ENCODE data around the gene NPLOC4. TPM values are rescaled to one million over a fixed set of nuclear protein-coding genes. Genes with fewer than 3 reads are reported as not detected.

Gene NPLOC4
- total RNA-seq, 4 donors from 2014 or later, result 45.8 to 98.5 (median 58.1) TPM

DNA sequence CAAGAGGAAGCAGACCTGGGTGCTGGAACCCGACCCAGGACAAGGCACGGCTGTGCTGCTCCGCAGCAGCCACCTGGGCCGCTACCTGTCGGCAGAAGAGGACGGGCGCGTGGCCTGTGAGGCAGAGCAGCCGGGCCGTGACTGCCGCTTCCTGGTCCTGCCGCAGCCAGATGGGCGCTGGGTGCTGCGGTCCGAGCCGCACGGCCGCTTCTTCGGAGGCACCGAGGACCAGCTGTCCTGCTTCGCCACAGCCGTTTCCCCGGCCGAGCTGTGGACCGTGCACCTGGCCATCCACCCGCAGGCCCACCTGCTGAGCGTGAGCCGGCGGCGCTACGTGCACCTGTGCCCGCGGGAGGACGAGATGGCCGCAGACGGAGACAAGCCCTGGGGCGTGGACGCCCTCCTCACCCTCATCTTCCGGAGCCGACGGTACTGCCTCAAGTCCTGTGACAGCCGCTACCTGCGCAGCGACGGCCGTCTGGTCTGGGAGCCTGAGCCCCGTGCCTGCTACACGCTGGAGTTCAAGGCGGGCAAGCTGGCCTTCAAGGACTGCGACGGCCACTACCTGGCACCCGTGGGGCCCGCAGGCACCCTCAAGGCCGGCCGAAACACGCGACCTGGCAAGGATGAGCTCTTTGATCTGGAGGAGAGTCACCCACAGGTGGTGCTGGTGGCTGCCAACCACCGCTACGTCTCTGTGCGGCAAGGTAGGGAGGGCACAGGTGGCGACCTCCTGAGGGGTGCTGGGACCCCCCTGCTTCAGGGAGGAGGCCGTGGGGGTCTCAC lies 108.1 kb downstream of the NPLOC4 start:
- no peaks in the 10 kb centered on the region for H3K27me3 ChIP-seq
- peak in 1 of 2 donors; percentile 51 for DNase-seq
- no peaks in the 10 kb centered on the region for H3K36me3 ChIP-seq
- no peaks in the 10 kb centered on the region for H3K9me3 ChIP-seq
- no peak for TF ChIP-seq POLR2A (IDR thresholded peaks at IDR 0.05)
- TF ChIP-seq, protein P1, sequence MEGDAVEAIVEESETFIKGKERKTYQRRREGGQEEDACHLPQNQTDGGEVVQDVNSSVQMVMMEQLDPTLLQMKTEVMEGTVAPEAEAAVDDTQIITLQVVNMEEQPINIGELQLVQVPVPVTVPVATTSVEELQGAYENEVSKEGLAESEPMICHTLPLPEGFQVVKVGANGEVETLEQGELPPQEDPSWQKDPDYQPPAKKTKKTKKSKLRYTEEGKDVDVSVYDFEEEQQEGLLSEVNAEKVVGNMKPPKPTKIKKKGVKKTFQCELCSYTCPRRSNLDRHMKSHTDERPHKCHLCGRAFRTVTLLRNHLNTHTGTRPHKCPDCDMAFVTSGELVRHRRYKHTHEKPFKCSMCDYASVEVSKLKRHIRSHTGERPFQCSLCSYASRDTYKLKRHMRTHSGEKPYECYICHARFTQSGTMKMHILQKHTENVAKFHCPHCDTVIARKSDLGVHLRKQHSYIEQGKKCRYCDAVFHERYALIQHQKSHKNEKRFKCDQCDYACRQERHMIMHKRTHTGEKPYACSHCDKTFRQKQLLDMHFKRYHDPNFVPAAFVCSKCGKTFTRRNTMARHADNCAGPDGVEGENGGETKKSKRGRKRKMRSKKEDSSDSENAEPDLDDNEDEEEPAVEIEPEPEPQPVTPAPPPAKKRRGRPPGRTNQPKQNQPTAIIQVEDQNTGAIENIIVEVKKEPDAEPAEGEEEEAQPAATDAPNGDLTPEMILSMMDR (IDR thresholded peaks at IDR 0.05), result no peak
- H3K4me1 ChIP-seq, result peaks cover 35 to 55% of the 10 kb centered on the region in 2 donors
- H3K4me3 ChIP-seq (replicated peaks in 1 of 3), result no peak overlapping the region
- intact Hi-C loops (cut with DNase I), result no loop called here
- WGBS, 2 donors, result 86 to 94% methylated on average over 28 to 30 of the region's 62 CpGs
- H3K27ac ChIP-seq, result peak overlapping the region in 1 of 3 donors; percentile 81

DNA sequence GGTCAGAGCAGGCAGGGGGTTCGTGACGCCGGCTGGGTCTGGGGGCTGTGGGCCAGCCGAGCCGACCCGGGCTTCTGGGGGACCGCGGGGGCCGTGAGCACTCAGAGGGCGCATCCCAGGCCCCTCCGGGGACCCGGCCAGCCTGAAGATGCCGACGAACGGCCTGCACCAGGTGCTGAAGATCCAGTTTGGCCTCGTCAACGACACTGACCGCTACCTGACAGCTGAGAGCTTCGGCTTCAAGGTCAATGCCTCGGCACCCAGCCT lies 108.6 kb downstream of the NPLOC4 start:
- intact Hi-C loops (cut with DNase I), result no loop called here
- DNase-seq, result no peak
- Histone ChIP-seq H3K27ac (peak overlapping the region; percentile 52 to 82 (median 81)), H3K4me3 (replicated peaks in 1 of 3) (no peak overlapping the region), H3K9me3 (no peaks in the 10 kb centered on the region), H3K27me3 (no peaks in the 10 kb centered on the region), H3K36me3 (no peaks in the 10 kb centered on the region), H3K4me1 (peaks cover 39 to 60% of the 10 kb centered on the region in 2 donors)
- TF ChIP-seq POLR2A (IDR thresholded peaks at IDR 0.05), result no peak
- 78% methylated on average over 7 of the region's 20 CpGs; no CpG with 5 or more reads in 1 of the 2 donors for WGBS, 2 donors

DNA sequence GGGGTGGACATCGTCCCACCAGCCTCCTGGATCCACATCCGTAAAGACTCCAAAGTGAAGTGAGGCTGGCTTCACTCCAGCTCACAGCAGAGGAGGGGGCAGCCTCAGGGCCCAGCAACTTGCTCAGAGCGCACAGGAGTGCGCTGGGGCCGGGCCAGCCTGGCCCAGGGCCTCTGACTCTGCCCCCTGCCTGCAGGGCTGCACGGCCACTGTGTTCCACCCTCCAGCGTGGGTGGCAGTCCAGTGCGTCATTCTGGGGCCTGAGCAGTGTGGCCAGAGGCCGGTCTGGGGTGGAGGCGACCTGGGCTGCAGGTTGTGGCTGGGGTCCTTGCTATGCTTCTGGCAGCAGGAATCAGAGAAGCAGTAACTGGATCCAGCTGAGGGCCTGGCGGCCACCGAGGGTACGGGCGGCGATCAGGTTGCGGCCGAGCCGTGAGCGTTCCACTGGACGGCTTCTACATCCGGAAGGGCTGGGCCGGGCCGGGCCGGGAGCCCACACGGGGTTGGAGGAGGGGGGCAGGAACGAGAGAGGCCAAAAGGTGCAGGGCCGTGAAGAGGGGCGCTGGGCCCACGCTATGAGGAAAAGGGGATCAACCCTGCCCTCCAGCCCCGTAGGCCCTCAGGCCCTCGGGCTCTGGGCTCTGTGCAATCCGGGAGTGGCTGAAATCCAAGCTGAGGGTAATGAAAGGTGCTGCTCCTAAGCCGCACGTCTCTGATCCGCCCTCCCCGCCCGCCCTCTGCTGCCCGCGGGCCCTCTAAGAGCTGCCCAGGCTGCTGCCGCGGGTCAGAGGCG lies 109.1 kb downstream of the NPLOC4 start, which contains the start of gene FSCN2:
TSS of gene FSCN2 (plus strand) at position 787 of the 793 bp plus-strand sequence. CDS start 155 bp downstream, outside the sequence.
- Histone ChIP-seq H3K27me3 (no peaks in the 10 kb centered on the region), H3K27ac (peak within 1 kb of the TSS; percentile 52 to 82 (median 81)), H3K36me3 (no peaks in the 10 kb centered on the region), H3K4me3 (replicated peaks in 1 of 3) (peak within 1 kb of the TSS in 1 of 3 donors; percentile 4), H3K4me1 (peaks cover 44 to 66% of the 10 kb centered on the region in 2 donors), H3K9me3 (no peaks in the 10 kb centered on the region)
- WGBS, 2 donors, result 2 to 4% methylated on average over 8 to 23 of the region's 42 CpGs
- intact Hi-C loops (cut with DNase I), result no loop called here
- peak; percentile 90 to 92 for DNase-seq
- peak in 1 of 2 donors; percentile 32 for TF ChIP-seq POLR2A (IDR thresholded peaks at IDR 0.05)
- TF ChIP-seq, protein P1 (IDR thresholded peaks at IDR 0.05), result peak in 5 of 6 experiments; percentile 19 to 78 (median 67)

DNA sequence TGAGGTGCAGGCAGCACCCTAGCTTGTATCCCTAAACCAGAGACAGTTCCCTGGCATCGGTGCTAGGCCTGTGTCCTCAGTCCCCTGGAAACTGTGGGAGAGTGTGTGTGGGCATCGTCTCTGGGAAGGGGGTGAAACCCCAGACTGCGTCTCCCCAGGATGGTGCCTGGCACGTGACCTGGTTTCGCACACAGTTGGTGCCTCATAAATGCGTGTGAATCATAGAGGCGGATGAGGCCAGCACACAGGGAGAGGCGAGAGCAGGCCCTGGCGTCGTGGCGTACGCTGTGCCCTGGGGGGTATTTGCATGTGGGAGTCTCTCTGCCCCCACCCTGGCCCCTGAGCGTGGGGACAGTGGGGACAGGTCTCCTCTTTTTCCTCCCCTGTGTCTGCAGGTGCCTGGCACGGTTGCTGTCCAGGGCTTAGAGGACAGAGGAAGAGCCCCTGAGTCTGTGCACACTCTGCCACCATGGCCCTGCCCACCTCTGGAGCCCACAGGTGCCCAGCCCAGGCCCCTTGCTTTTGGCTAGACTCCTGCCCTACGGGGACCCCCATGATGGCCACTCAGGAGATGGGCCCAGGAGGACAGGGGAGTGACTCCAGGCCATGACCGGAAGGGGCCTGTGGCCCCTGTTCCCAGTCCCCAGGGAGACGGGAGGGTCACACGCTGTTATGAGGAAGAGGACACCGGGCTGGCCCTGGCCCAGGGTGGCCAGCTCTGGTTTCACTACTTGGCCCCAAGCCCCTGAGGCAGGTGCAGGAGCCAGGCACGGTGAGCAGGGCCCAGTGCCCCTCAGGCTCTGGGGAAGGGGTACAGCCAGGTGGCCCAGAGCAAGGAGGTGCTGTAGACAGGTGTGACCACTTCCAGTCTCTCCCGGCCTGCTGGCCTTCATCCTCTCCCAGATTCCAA lies 110.0 kb downstream of the NPLOC4 start:
- no peak overlapping the region for H3K4me3 ChIP-seq (replicated peaks in 1 of 3)
- DNase-seq, result no peak
- intact Hi-C loops (cut with DNase I), result no loop called here
- H3K4me1 ChIP-seq, result peaks cover 50 to 72% of the 10 kb centered on the region in 2 donors
- TF ChIP-seq, protein P1 (IDR thresholded peaks at IDR 0.05), result no peak
- TF ChIP-seq POLR2A (IDR thresholded peaks at IDR 0.05), result no peak
- WGBS, 2 donors, result 79 to 93% methylated on average over 14 to 20 of the region's 21 CpGs
- H3K36me3 ChIP-seq, result no peaks in the 10 kb centered on the region
- no peaks in the 10 kb centered on the region for H3K9me3 ChIP-seq
- peak overlapping the region; percentile 52 to 82 (median 81) for H3K27ac ChIP-seq
- H3K27me3 ChIP-seq, result no peaks in the 10 kb centered on the region

DNA sequence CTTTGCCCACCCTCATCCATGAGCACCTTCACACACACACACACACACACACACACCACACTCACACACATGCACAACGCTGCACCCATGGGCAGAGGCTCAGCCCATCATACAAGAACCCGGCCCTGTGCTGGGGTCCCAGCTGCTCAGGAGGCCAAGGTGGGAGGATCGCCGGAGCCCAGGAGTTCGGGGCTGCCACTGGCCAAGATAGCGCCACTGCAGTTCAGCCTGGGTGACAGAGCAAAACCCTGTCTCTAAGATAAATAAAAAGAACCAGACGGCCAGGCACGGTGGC lies 112.1 kb downstream of the NPLOC4 start:
- Histone ChIP-seq H3K27ac (peak overlapping the region in 1 of 3 donors; percentile 93), H3K4me3 (replicated peaks in 1 of 3) (no peak overlapping the region), H3K36me3 (no peaks in the 10 kb centered on the region), H3K27me3 (no peaks in the 10 kb centered on the region), H3K9me3 (no peaks in the 10 kb centered on the region), H3K4me1 (peaks cover 57 to 80% of the 10 kb centered on the region in 2 donors)
- TF ChIP-seq, protein P1 (IDR thresholded peaks at IDR 0.05), result no peak
- no peak for TF ChIP-seq POLR2A (IDR thresholded peaks at IDR 0.05)
- intact Hi-C loops (cut with DNase I), result no loop called here
- no peak for DNase-seq
- WGBS, 2 donors, result 84 to 92% methylated on average over 3 to 7 of the region's 8 CpGs

All from thyroid gland (tissue), 4 donors.